HCT116 (cell line): Measurements from ENCODE around the gene BCL2L11. TPM values are rescaled to one million over a fixed set of nuclear protein-coding genes. Genes with fewer than 3 reads are reported as not detected.
A peak's percentile ranks its signal among the peaks of the same experiment; 100 is the strongest.

Experiments used
- ATAC-seq: fragments of 200-7000 bp; cut with Tn5 transposase; 2 replicates; pipeline ENCODE4 v1.9.1; 2020; ENCODE audit warnings: mild to moderate bottlenecking, moderate library complexity
- BruUV-seq: library from RNA; stranded (reverse); fragments of 400-500 nt; replicated peaks from 2 replicates; lab custom pipeline; 2021; lab: Mats Ljungman, UMichigan
- CTCF ChIA-PET: fragments of 300-600 bp; sonication (Branson Sonifier 250); formaldehyde crosslinking; loops from one replicate; lab custom pipeline; 2021; ENCODE audit warnings: antibody characterized with exemption; lab: Charles Lee
- POLR2A ChIA-PET: fragments of 300-600, 350-600 bp; sonication (Branson Sonifier 250); formaldehyde crosslinking; loops from one replicate; lab custom pipeline; 2021; ENCODE audit warnings: antibody characterized with exemption; lab: Charles Lee
- RAD21 ChIA-PET, 2 experiments: fragments of 300-600 bp; sonication (Branson Sonifier 250); formaldehyde crosslinking; loops; one replicate each; lab custom pipeline; 2023; ENCODE audit warnings: low total read pairs in 2 of 2; ENCODE audit not compliant: uncharacterized antibody in 2 of 2, unreplicated experiment in 2 of 2, low non-redundant PET in 1 of 2; lab: Charles Lee
- DNase-seq: peaks from one replicate; pipeline ENCODE4 v3.0.0-alpha.2; 2010; ENCODE audit warnings: low read depth, low spot score
- H2AFZ ChIP-seq: fragments of 200-600 bp; shearing (Covaris generic), sonication (generic); 2 replicates; pipeline ENCODE4 v1.6.1; 2017; ENCODE audit warnings: low read depth, mixed run types, mixed read lengths, antibody characterized with exemption, low read length; ENCODE audit not compliant: poor library complexity, severe bottlenecking
- H3K27ac ChIP-seq: 2 replicates; pipeline ENCODE4 v1.5.1; 2012; ENCODE audit warnings: low read depth, low read length
- H3K27me3 ChIP-seq: fragments of 200-600 bp; sonication (generic); 2 replicates; pipeline ENCODE4 v1.6.1; 2016; ENCODE audit warnings: mixed run types, low read length, mixed read lengths; ENCODE audit not compliant: insufficient read depth
- H3K36me3 ChIP-seq, 2 experiments: fragments of 200-500 bp in 1 of 2; fragments of 200-600 bp in 1 of 2; sonication (Bioruptor generic) in 1 of 2; sonication (generic) in 1 of 2; 2 replicates each; pipeline versions ENCODE4 v1.5.1 to v1.6.1; 2014 to 2016; ENCODE audit warnings: low read length in 2 of 2, inconsistent platforms in 1 of 2, mixed read lengths in 1 of 2, mixed run types in 1 of 2; ENCODE audit not compliant: insufficient read depth in 2 of 2, control insufficient read depth in 1 of 2
- H3K4me1 ChIP-seq, 2 experiments: fragments of 200-600 bp in 1 of 2; sonication (generic) in 1 of 2; 2 replicates each; pipeline versions ENCODE4 v1.5.1 to v1.6.1; 2012 to 2017; ENCODE audit warnings: low read length in 2 of 2, inconsistent platforms in 1 of 2, mild to moderate bottlenecking in 1 of 2, mixed read lengths in 1 of 2, mixed run types in 1 of 2, moderate library complexity in 1 of 2; ENCODE audit not compliant: insufficient read depth in 2 of 2, control insufficient read depth in 1 of 2
- H3K4me2 ChIP-seq: fragments of 200-600 bp; sonication (generic); 2 replicates; pipeline ENCODE4 v1.6.1; 2017; ENCODE audit warnings: mixed run types, low read length, mixed read lengths
- H3K4me3 ChIP-seq, 2 experiments: fragments of 200-600 bp in 1 of 2; sonication (generic) in 1 of 2; replicated peaks in 1 of 2; 2 replicates each; pipeline ENCODE4 v1.5.1; 2011 to 2016; ENCODE audit warnings: low read length in 2 of 2, control low read depth in 1 of 2, low read depth in 1 of 2, mild to moderate bottlenecking in 1 of 2, mixed read lengths in 1 of 2, mixed run types in 1 of 2
- H3K79me2 ChIP-seq: fragments of 200-600 bp; sonication (generic); 2 replicates; pipeline ENCODE4 v1.6.1; 2017; ENCODE audit warnings: mild to moderate bottlenecking, mixed run types, low read length, moderate library complexity, mixed read lengths; ENCODE audit not compliant: insufficient read depth
- H3K9ac ChIP-seq: fragments of 200-600 bp; sonication (generic); 2 replicates; pipeline ENCODE4 v1.6.1; 2016; ENCODE audit warnings: low read length, mixed read lengths
- H3K9me2 ChIP-seq: fragments of 200-600 bp; sonication (generic), shearing (Covaris generic); 2 replicates; pipeline ENCODE4 v1.6.1; 2017; ENCODE audit warnings: mixed run types, mild to moderate bottlenecking, moderate library complexity; ENCODE audit not compliant: insufficient read depth
- H3K9me3 ChIP-seq, 2 experiments: fragments of 200-500 bp in 1 of 2; fragments of 200-600 bp in 1 of 2; sonication (Bioruptor generic) in 1 of 2; sonication (generic) in 1 of 2; 2 replicates each; pipeline ENCODE4 v1.6.1; 2014 to 2017; ENCODE audit warnings: low read length in 2 of 2, mixed read lengths in 2 of 2, inconsistent platforms in 1 of 2, low read depth in 1 of 2, mild to moderate bottlenecking in 1 of 2, mixed run types in 1 of 2, moderate library complexity in 1 of 2; ENCODE audit not compliant: control insufficient read depth in 1 of 2, insufficient read depth in 1 of 2
- H4K20me1 ChIP-seq: fragments of 200-600 bp; sonication (generic), shearing (Covaris generic); 2 replicates; pipeline ENCODE4 v1.6.1; 2017; ENCODE audit warnings: mixed run types, mild to moderate bottlenecking, moderate library complexity; ENCODE audit not compliant: insufficient read depth
- CTCF ChIP-seq, 3 experiments: fragments of 200-600 bp in 1 of 3; sonication (generic) in 1 of 3; IDR thresholded peaks in 2 of 3; conservative IDR thresholded peaks in 1 of 3; 2 replicates each; pipeline ENCODE4 v1.5.1; 2012 to 2017; ENCODE audit warnings: low read depth in 2 of 3, low read length in 2 of 3, antibody characterized with exemption in 1 of 3, borderline replicate concordance in 1 of 3, control low read depth in 1 of 3, mild to moderate bottlenecking in 1 of 3, mixed read lengths in 1 of 3, mixed run types in 1 of 3, moderate library complexity in 1 of 3; ENCODE audit not compliant: insufficient read depth in 1 of 3
- JUND ChIP-seq: IDR thresholded peaks from 2 replicates; pipeline ENCODE4 v1.6.1; 2012
- POLR2AphosphoS5 ChIP-seq: IDR thresholded peaks from 2 replicates; pipeline ENCODE4 v1.6.1; 2011; ENCODE audit warnings: mild to moderate bottlenecking, low read depth, low read length, moderate library complexity
- intact Hi-C: fragments of 100-400 bp; cut with micrococcal nuclease; formaldehyde crosslinking; loops from 2 replicates; pipeline ENCODE4 v1.10.0; 2022
- total RNA-seq: library from RNA; stranded (reverse); gene quantifications from one replicate; pipeline ENCODE4 v1.2.1, GENCODE V29; 2021; ENCODE audit not compliant: unreplicated experiment

Gene BCL2L11
- total RNA-seq, 1 experiment from 2014 or later, result 17.8 TPM

DNA sequence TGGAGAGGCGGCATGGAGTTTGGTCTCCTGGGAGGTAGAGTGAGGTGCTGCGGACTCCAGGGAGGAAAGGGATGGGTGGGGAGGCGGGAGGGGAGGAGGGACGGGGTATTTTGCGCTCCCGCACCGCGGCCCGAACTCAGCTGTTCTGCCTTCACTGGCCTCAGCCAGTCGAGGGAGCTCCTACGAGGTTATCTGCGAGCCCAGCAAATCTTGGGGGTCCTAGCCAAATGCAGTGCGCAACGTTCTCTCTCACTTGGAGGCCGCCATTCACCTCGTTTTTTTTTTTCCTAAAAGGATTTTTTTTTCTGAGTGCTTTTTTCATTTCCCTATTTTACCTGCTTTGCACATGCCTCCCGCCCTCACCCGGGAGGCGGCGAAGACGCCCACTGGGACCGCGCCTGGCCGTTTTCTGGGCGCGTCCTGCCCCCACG, 877 bp upstream of the BCL2L11 start (continued):
- TF ChIP-seq POLR2AphosphoS5, result no peak
- no peak for TF ChIP-seq CTCF (IDR thresholded peaks at IDR 0.05 in 2 of 3, conservative IDR thresholded peaks at IDR 0.05 in 1 of 3; ENCODE audit: borderline replicate concordance in 1 of 3, insufficient read depth in 1 of 3, low read depth in 2 of 3, low read length in 2 of 3)
- TF ChIP-seq JUND, result no peak

GRCh38 chr2:111121028-111121827, 514 bp downstream of the BCL2L11 start:
- H3K4me2 ChIP-seq, result peak overlapping the region; percentile 100
- TF ChIP-seq POLR2AphosphoS5, result no peak
- H3K4me1 ChIP-seq, result peaks cover 32 to 59% of the 10 kb centered on the region in 2 experiments
- H4K20me1 ChIP-seq, result peaks cover 5% of the 10 kb centered on the region; the same call in 1 of the 2 replicates
- H2AFZ ChIP-seq, result no peak overlapping the region
- POLR2A ChIA-PET, result interaction anchor here (0.6 to 1.4 kb wide), 14 partner anchors 9 to 578 kb away, joined by 3 to 7 read pairs (median 4); no protein-coding TSS in a partner anchor
- CTCF ChIA-PET, result interaction anchor here (0.9 to 1.2 kb wide), 2 partner anchors 22 to 93 kb away, joined by 3 read pairs; no protein-coding TSS in a partner anchor
- H3K36me3 ChIP-seq, result peaks cover 13 to 25% of the 10 kb centered on the region in 2 experiments; a peak in 3 of 4 replicates
- H3K9me2 ChIP-seq, result no peaks in the 10 kb centered on the region
- H3K4me3 ChIP-seq, result peak overlapping the region; percentile 88 to 93
- H3K79me2 ChIP-seq, result peaks cover 42% of the 10 kb centered on the region
- intact Hi-C loops, result no loop called here
- ATAC-seq, result no peak
- TSS peak; percentile 43 for BruUV-seq
- H3K9ac ChIP-seq, result peak overlapping the region; percentile 91
- no peak for DNase-seq
- no peaks in the 10 kb centered on the region for H3K27me3 ChIP-seq
- H3K9me3 ChIP-seq, result no peaks in the 10 kb centered on the region
- RAD21 ChIA-PET, result interaction anchor here in 1 of 2 experiments (1.2 kb wide), 1 partner anchor 578 kb away, joined by 7 read pairs; no protein-coding TSS in a partner anchor
- peak overlapping the region; percentile 81 for H3K27ac ChIP-seq
